Activated CD4-positive, alpha-beta T cell treated with anti-CD3 and anti-CD28 coated beads, Interleukin-2, amount 10 ng/mL, durations not matched to agents 7 days and 5 days (primary cell): ENCODE results near the gene BTD. TPM values are rescaled to one million over a fixed set of nuclear protein-coding genes. Genes with fewer than 3 reads are reported as not detected.

Source experiments
- CTCF ChIA-PET: fragments of 350-600 bp; sonication (Branson Sonifier 250); formaldehyde crosslinking; loops from one replicate; lab custom pipeline; 2021; ENCODE audit warnings: antibody characterized with exemption; lab: Charles Lee
- POLR2A ChIA-PET: fragments of 350-600 bp; sonication (Branson Sonifier 250); formaldehyde crosslinking; loops from one replicate; lab custom pipeline; 2021; ENCODE audit warnings: antibody characterized with exemption; lab: Charles Lee
- DNase-seq: peaks from one replicate; pipeline ENCODE4 v3.0.0-alpha.2; 2020
- H3K27ac Mint-ChIP-seq: one replicate; pipeline ENCODE4 v1.8.0; 2021; ENCODE audit warnings: mild to moderate bottlenecking, moderate library complexity, mixed read lengths
- H3K27me3 Mint-ChIP-seq: one replicate; pipeline ENCODE4 v1.8.0; 2021; ENCODE audit warnings: mixed read lengths
- H3K36me3 Mint-ChIP-seq: one replicate; pipeline ENCODE4 v1.8.0; 2021; ENCODE audit warnings: low read depth, mixed read lengths
- H3K4me1 Mint-ChIP-seq: one replicate; pipeline ENCODE4 v1.8.0; 2021; ENCODE audit warnings: mixed read lengths
- H3K4me3 Mint-ChIP-seq: one replicate; pipeline ENCODE4 v1.8.0; 2021; ENCODE audit warnings: mild to moderate bottlenecking, moderate library complexity, mixed read lengths
- H3K9me3 Mint-ChIP-seq: one replicate; pipeline ENCODE4 v1.8.0; 2021; ENCODE audit warnings: mixed read lengths
- microRNA-seq: library from miRNA; unstranded; fragments of <30 nt; microRNA quantifications from one replicate; pipeline ENCODE4 v1.2.0, GENCODE V29; 2021; ENCODE audit warnings: borderline microRNAs expressed, borderline replicate concordance
- total RNA-seq, 2 experiments: library from RNA; stranded (reverse); gene quantifications; one replicate each; pipeline ENCODE4 v1.2.3, GENCODE V29; 2021

The BTD gene
- total RNA-seq, 2 experiments from 2014 or later, result 6.6 to 8.1 TPM

- Mint-ChIP-seq H3K4me1 (no peaks in the 10 kb centered on the region), H3K9me3 (no peaks in the 10 kb centered on the region), H3K4me3 (no peak overlapping the region), H3K27me3 (no peaks in the 10 kb centered on the region), H3K27ac (no peak overlapping the region), H3K36me3 (peaks cover 26% of the 10 kb centered on the region)
- ChIA-PET POLR2A (no interaction called here), CTCF (interaction anchor here (0.6 kb wide), 1 partner anchor 44 kb away, joined by 3 read pairs; no protein-coding TSS in a partner anchor)
- DNase-seq, result no peak
These were observed 91.8 kb downstream of the BTD start for GRCh38 chr3:15693355-15693754.

- H3K27ac Mint-ChIP-seq, result no peak overlapping the region
- no peak for DNase-seq
- H3K4me1 Mint-ChIP-seq, result no peaks in the 10 kb centered on the region
- H3K27me3 Mint-ChIP-seq, result no peaks in the 10 kb centered on the region
- H3K4me3 Mint-ChIP-seq, result no peak overlapping the region
- peaks cover 36% of the 10 kb centered on the region for H3K36me3 Mint-ChIP-seq
- ChIA-PET POLR2A (no interaction called here), CTCF (no interaction called here)
- peaks cover 5% of the 10 kb centered on the region for H3K9me3 Mint-ChIP-seq
These were observed 93.1 kb downstream of the BTD start for GRCh38 chr3:15694628-15695027.

Small RNA genes lying within 50 kb of the gene (microRNA-seq; reads per million reads assigned to microRNA genes)
- gene MIR3134, result not detected

Other genes with a start within 250 kb of the BTD start
- 10 to 100 TPM; 15.8 to 19.4 TPM for gene METTL6, start 174.2 kb upstream of the BTD start, total RNA-seq
- gene EAF1, start 174.1 kb upstream of the BTD start, total RNA-seq, result 10 to 100 TPM; 30.6 to 32.5 TPM
- 1 to 10 TPM; 3.3 to 4.3 TPM for gene COLQ, start 80.0 kb upstream of the BTD start, total RNA-seq
- gene HACL1, start 176 bp upstream of the BTD start, total RNA-seq, result 10 to 100 TPM; 23.1 to 25.5 TPM
- 10 to 100 TPM; 33.9 to 39.0 TPM for gene ANKRD28, start 196.2 kb downstream of the BTD start, total RNA-seq